ENCODE measurements around the gene TM6SF1. TPM values are rescaled to one million over a fixed set of nuclear protein-coding genes. Genes with fewer than 3 reads are reported as not detected.

Gene TM6SF1
- total RNA-seq, 1 experiment from 2014 or later, result 0.79 TPM

DNA sequence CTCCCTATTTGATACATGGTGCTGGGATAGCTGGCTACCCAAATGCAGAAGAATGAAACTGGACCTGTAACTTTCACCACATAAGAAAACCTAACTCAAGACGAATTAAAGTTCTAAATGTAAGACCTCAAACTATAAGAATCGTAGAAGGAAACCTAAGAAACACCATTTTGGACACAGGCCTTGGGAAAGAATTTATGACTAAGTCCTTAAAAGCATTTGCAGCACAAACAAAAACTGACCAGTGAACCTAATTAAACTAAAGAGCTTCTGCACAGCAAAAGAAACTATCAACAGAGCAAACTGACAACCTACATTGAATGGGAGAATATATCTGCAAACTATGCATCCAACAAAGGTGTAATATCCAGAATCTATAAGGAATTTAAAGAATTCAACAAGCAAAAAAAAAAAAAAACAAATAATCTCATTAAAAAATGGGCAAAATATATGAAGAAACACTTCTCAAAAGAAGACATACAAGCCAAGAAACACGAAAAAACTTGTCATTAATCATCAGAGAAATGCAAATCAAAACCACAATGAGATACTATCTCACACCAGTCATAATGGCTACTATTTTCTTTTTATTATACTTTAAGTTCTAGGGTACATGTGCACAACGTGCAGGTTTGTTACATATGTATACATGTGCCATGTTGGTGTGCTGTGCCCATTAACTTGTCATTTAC lies 63.2 kb downstream of the TM6SF1 start:
- Mint-ChIP-seq H3K27ac (0 out of 2 replicates have a peak overlapping the region, but pooled peaks have one; percentile 19), H3K27me3 (ENCODE audit: low read depth) (no peaks in the 10 kb centered on the region), H3K36me3 (no peaks in the 10 kb centered on the region), H3K9me3 (peaks cover 7% of the 10 kb centered on the region), H3K4me3 (no peak overlapping the region), H3K4me1 (peaks cover 44% of the 10 kb centered on the region)
- POLR2A ChIA-PET, result no interaction called here
- DNase-seq (ENCODE audit: low spot score) (no peak), ATAC-seq (no peak)
- CTCF ChIA-PET, result no interaction called here
- TF ChIP-seq MXD4 (CRISPR knock-in tag; IDR thresholded peaks at IDR 0.05; ENCODE audit: borderline replicate concordance), result no peak
- TF ChIP-seq ATF1 (CRISPR knock-in tag; IDR thresholded peaks at IDR 0.05), result no peak
- TF ChIP-seq, protein P1, sequence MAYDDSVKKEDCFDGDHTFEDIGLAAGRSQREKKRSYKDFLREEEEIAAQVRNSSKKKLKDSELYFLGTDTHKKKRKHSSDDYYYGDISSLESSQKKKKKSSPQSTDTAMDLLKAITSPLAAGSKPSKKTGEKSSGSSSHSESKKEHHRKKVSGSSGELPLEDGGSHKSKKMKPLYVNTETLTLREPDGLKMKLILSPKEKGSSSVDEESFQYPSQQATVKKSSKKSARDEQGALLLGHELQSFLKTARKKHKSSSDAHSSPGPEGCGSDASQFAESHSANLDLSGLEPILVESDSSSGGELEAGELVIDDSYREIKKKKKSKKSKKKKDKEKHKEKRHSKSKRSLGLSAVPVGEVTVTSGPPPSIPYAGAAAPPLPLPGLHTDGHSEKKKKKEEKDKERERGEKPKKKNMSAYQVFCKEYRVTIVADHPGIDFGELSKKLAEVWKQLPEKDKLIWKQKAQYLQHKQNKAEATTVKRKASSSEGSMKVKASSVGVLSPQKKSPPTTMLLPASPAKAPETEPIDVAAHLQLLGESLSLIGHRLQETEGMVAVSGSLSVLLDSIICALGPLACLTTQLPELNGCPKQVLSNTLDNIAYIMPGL (CRISPR knock-in tag; IDR thresholded peaks at IDR 0.05), result no peak
- TF ChIP-seq NR2C2 (CRISPR knock-in tag; IDR thresholded peaks at IDR 0.05), result no peak
- TF ChIP-seq JUN (CRISPR knock-in tag; IDR thresholded peaks at IDR 0.05), result no peak
- TF ChIP-seq TCF7 (CRISPR knock-in tag; IDR thresholded peaks at IDR 0.05; ENCODE audit: low read depth), result no peak
- TF ChIP-seq, protein P2, sequence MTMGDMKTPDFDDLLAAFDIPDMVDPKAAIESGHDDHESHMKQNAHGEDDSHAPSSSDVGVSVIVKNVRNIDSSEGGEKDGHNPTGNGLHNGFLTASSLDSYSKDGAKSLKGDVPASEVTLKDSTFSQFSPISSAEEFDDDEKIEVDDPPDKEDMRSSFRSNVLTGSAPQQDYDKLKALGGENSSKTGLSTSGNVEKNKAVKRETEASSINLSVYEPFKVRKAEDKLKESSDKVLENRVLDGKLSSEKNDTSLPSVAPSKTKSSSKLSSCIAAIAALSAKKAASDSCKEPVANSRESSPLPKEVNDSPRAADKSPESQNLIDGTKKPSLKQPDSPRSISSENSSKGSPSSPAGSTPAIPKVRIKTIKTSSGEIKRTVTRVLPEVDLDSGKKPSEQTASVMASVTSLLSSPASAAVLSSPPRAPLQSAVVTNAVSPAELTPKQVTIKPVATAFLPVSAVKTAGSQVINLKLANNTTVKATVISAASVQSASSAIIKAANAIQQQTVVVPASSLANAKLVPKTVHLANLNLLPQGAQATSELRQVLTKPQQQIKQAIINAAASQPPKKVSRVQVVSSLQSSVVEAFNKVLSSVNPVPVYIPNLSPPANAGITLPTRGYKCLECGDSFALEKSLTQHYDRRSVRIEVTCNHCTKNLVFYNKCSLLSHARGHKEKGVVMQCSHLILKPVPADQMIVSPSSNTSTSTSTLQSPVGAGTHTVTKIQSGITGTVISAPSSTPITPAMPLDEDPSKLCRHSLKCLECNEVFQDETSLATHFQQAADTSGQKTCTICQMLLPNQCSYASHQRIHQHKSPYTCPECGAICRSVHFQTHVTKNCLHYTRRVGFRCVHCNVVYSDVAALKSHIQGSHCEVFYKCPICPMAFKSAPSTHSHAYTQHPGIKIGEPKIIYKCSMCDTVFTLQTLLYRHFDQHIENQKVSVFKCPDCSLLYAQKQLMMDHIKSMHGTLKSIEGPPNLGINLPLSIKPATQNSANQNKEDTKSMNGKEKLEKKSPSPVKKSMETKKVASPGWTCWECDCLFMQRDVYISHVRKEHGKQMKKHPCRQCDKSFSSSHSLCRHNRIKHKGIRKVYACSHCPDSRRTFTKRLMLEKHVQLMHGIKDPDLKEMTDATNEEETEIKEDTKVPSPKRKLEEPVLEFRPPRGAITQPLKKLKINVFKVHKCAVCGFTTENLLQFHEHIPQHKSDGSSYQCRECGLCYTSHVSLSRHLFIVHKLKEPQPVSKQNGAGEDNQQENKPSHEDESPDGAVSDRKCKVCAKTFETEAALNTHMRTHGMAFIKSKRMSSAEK (CRISPR knock-in tag; IDR thresholded peaks at IDR 0.05; ENCODE audit: borderline replicate concordance), result no peak
- TF ChIP-seq, protein P3, sequence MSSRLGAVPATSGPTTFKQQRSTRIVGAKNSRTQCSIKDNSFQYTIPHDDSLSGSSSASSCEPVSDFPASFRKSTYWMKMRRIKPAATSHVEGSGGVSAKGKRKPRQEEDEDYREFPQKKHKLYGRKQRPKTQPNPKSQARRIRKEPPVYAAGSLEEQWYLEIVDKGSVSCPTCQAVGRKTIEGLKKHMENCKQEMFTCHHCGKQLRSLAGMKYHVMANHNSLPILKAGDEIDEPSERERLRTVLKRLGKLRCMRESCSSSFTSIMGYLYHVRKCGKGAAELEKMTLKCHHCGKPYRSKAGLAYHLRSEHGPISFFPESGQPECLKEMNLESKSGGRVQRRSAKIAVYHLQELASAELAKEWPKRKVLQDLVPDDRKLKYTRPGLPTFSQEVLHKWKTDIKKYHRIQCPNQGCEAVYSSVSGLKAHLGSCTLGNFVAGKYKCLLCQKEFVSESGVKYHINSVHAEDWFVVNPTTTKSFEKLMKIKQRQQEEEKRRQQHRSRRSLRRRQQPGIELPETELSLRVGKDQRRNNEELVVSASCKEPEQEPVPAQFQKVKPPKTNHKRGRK (CRISPR knock-in tag; IDR thresholded peaks at IDR 0.05; ENCODE audit: borderline replicate concordance), result no peak
- TF ChIP-seq, protein P4, sequence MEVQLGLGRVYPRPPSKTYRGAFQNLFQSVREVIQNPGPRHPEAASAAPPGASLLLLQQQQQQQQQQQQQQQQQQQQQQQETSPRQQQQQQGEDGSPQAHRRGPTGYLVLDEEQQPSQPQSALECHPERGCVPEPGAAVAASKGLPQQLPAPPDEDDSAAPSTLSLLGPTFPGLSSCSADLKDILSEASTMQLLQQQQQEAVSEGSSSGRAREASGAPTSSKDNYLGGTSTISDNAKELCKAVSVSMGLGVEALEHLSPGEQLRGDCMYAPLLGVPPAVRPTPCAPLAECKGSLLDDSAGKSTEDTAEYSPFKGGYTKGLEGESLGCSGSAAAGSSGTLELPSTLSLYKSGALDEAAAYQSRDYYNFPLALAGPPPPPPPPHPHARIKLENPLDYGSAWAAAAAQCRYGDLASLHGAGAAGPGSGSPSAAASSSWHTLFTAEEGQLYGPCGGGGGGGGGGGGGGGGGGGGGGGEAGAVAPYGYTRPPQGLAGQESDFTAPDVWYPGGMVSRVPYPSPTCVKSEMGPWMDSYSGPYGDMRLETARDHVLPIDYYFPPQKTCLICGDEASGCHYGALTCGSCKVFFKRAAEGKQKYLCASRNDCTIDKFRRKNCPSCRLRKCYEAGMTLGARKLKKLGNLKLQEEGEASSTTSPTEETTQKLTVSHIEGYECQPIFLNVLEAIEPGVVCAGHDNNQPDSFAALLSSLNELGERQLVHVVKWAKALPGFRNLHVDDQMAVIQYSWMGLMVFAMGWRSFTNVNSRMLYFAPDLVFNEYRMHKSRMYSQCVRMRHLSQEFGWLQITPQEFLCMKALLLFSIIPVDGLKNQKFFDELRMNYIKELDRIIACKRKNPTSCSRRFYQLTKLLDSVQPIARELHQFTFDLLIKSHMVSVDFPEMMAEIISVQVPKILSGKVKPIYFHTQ (CRISPR knock-in tag; IDR thresholded peaks at IDR 0.05), result no peak
- no peak for TF ChIP-seq FOXJ3 (CRISPR knock-in tag; IDR thresholded peaks at IDR 0.05; ENCODE audit: borderline replicate concordance)
- no peak for TF ChIP-seq GRHL2 (CRISPR knock-in tag; IDR thresholded peaks at IDR 0.05; ENCODE audit: insufficient replicate concordance, severe bottlenecking)
- TF ChIP-seq, protein P5, sequence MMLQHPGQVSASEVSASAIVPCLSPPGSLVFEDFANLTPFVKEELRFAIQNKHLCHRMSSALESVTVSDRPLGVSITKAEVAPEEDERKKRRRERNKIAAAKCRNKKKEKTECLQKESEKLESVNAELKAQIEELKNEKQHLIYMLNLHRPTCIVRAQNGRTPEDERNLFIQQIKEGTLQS (CRISPR knock-in tag; conservative IDR thresholded peaks at IDR 0.05), result no peak
- TF ChIP-seq, protein P6, sequence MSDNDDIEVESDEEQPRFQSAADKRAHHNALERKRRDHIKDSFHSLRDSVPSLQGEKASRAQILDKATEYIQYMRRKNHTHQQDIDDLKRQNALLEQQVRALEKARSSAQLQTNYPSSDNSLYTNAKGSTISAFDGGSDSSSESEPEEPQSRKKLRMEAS (CRISPR knock-in tag; IDR thresholded peaks at IDR 0.05), result no peak
- no peak for TF ChIP-seq ZNF121 (CRISPR knock-in tag; IDR thresholded peaks at IDR 0.05)
- TF ChIP-seq, protein P7, sequence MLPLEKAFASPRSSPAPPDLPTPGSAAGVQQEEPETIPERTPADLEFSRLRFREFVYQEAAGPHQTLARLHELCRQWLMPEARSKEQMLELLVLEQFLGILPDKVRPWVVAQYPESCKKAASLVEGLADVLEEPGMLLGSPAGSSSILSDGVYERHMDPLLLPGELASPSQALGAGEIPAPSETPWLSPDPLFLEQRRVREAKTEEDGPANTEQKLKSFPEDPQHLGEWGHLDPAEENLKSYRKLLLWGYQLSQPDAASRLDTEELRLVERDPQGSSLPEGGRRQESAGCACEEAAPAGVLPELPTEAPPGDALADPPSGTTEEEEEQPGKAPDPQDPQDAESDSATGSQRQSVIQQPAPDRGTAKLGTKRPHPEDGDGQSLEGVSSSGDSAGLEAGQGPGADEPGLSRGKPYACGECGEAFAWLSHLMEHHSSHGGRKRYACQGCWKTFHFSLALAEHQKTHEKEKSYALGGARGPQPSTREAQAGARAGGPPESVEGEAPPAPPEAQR (CRISPR knock-in tag; IDR thresholded peaks at IDR 0.05), result no peak
- TF ChIP-seq CREB1 (CRISPR knock-in tag; IDR thresholded peaks at IDR 0.05), result no peak
- TF ChIP-seq, protein P8, sequence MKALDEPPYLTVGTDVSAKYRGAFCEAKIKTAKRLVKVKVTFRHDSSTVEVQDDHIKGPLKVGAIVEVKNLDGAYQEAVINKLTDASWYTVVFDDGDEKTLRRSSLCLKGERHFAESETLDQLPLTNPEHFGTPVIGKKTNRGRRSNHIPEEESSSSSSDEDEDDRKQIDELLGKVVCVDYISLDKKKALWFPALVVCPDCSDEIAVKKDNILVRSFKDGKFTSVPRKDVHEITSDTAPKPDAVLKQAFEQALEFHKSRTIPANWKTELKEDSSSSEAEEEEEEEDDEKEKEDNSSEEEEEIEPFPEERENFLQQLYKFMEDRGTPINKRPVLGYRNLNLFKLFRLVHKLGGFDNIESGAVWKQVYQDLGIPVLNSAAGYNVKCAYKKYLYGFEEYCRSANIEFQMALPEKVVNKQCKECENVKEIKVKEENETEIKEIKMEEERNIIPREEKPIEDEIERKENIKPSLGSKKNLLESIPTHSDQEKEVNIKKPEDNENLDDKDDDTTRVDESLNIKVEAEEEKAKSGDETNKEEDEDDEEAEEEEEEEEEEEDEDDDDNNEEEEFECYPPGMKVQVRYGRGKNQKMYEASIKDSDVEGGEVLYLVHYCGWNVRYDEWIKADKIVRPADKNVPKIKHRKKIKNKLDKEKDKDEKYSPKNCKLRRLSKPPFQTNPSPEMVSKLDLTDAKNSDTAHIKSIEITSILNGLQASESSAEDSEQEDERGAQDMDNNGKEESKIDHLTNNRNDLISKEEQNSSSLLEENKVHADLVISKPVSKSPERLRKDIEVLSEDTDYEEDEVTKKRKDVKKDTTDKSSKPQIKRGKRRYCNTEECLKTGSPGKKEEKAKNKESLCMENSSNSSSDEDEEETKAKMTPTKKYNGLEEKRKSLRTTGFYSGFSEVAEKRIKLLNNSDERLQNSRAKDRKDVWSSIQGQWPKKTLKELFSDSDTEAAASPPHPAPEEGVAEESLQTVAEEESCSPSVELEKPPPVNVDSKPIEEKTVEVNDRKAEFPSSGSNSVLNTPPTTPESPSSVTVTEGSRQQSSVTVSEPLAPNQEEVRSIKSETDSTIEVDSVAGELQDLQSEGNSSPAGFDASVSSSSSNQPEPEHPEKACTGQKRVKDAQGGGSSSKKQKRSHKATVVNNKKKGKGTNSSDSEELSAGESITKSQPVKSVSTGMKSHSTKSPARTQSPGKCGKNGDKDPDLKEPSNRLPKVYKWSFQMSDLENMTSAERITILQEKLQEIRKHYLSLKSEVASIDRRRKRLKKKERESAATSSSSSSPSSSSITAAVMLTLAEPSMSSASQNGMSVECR (CRISPR knock-in tag; IDR thresholded peaks at IDR 0.05; ENCODE audit: borderline replicate concordance), result no peak
